ENCODE data around the gene UBB.

UBB gene

GRCh38 chr17:16353317-16354174, 27.3 kb upstream of the UBB start, which contains the start of gene CENPV:
TSS of gene CENPV (minus strand) at chr17:16353469. CDS start at chr17:16353436, 33 bp downstream.
- H3K4me2 ChIP-seq (ENCODE audit: insufficient read depth, low read length), result peak within 1 kb of the TSS; percentile 91
- peak within 1 kb of the TSS; percentile 88 for H3K27ac ChIP-seq (ENCODE audit: low read length)
- peak; percentile 75 for DNase-seq
- H3K27me3 ChIP-seq (ENCODE audit: insufficient read depth, low read length, poor library complexity), result no peaks in the 10 kb centered on the region
- peaks cover 7% of the 10 kb centered on the region; the same call in 1 of the 2 replicates for H4K20me1 ChIP-seq (ENCODE audit: insufficient read depth, low read length)
- H3K9me3 ChIP-seq (ENCODE audit: insufficient read depth, low read length, severe bottlenecking), result no peaks in the 10 kb centered on the region
- peaks cover 32% of the 10 kb centered on the region for H3K4me1 ChIP-seq (ENCODE audit: insufficient read depth, low read length)
- H2AFZ ChIP-seq (ENCODE audit: low read depth, low read length), result peak within 1 kb of the TSS; percentile 91
- peaks cover 19% of the 10 kb centered on the region for H3K36me3 ChIP-seq (ENCODE audit: insufficient read depth, low read length)
- peaks cover 41% of the 10 kb centered on the region for H3K79me2 ChIP-seq (ENCODE audit: insufficient read depth, low read length)
- ATAC-seq (ENCODE audit: insufficient read depth, low read depth), result peak; percentile 69
- peak within 1 kb of the TSS; percentile 90 to 97 for H3K4me3 ChIP-seq (ENCODE audit: low read depth in 1 of 2, low read length in 2 of 2)
- no peak for TF ChIP-seq EZH2 (IDR thresholded peaks at IDR 0.05; ENCODE audit: borderline replicate concordance, low read depth, low read length, severe bottlenecking)
- TF ChIP-seq CTCF (IDR thresholded peaks at IDR 0.05; ENCODE audit: borderline replicate concordance, extremely low read depth, low read length, poor library complexity, severe bottlenecking), result peak; percentile 48
- H3K9ac ChIP-seq (ENCODE audit: low read depth, low read length), result peak within 1 kb of the TSS; percentile 98

GRCh38 chr17:16354585-16354984, 26.3 kb upstream of the UBB start:
- H3K9me3 ChIP-seq (ENCODE audit: insufficient read depth, low read length, severe bottlenecking), result no peaks in the 10 kb centered on the region
- no peak for DNase-seq
- H4K20me1 ChIP-seq (ENCODE audit: insufficient read depth, low read length), result peaks cover 4% of the 10 kb centered on the region; the same call in 1 of the 2 replicates
- H3K36me3 ChIP-seq (ENCODE audit: insufficient read depth, low read length), result peaks cover 8% of the 10 kb centered on the region
- H3K4me3 ChIP-seq (ENCODE audit: low read depth in 1 of 2, low read length in 2 of 2), result no peak overlapping the region
- no peak overlapping the region for H3K9ac ChIP-seq (ENCODE audit: low read depth, low read length)
- peaks cover 38% of the 10 kb centered on the region for H3K79me2 ChIP-seq (ENCODE audit: insufficient read depth, low read length)
- no peaks in the 10 kb centered on the region for H3K27me3 ChIP-seq (ENCODE audit: insufficient read depth, low read length, poor library complexity)
- no peak overlapping the region for H3K4me2 ChIP-seq (ENCODE audit: insufficient read depth, low read length)
- H3K27ac ChIP-seq (ENCODE audit: low read length), result no peak overlapping the region
- no peak for ATAC-seq (ENCODE audit: insufficient read depth, low read depth)
- no peak overlapping the region for H2AFZ ChIP-seq (ENCODE audit: low read depth, low read length)
- H3K4me1 ChIP-seq (ENCODE audit: insufficient read depth, low read length), result peaks cover 32% of the 10 kb centered on the region
- TF ChIP-seq EZH2 (IDR thresholded peaks at IDR 0.05; ENCODE audit: borderline replicate concordance, low read depth, low read length, severe bottlenecking) (no peak), CTCF (IDR thresholded peaks at IDR 0.05; ENCODE audit: borderline replicate concordance, extremely low read depth, low read length, poor library complexity, severe bottlenecking) (no peak)

GRCh38 chr17:16358394-16358793, 22.5 kb upstream of the UBB start:
- DNase-seq (no peak), ATAC-seq (ENCODE audit: insufficient read depth, low read depth) (no peak)
- Histone ChIP-seq H3K27ac (ENCODE audit: low read length) (no peak overlapping the region), H2AFZ (ENCODE audit: low read depth, low read length) (no peak overlapping the region), H3K9ac (ENCODE audit: low read depth, low read length) (no peak overlapping the region), H3K36me3 (ENCODE audit: insufficient read depth, low read length) (no peaks in the 10 kb centered on the region), H3K4me1 (ENCODE audit: insufficient read depth, low read length) (peaks cover 7% of the 10 kb centered on the region), H3K79me2 (ENCODE audit: insufficient read depth, low read length) (0 out of 2 replicates have a peak, but pooled peaks cover 2% of the 10 kb centered on the region), H4K20me1 (ENCODE audit: insufficient read depth, low read length) (no peaks in the 10 kb centered on the region), H3K4me3 (ENCODE audit: low read depth in 1 of 2, low read length in 2 of 2) (no peak overlapping the region), H3K4me2 (ENCODE audit: insufficient read depth, low read length) (no peak overlapping the region), H3K9me3 (ENCODE audit: insufficient read depth, low read length, severe bottlenecking) (no peaks in the 10 kb centered on the region), H3K27me3 (ENCODE audit: insufficient read depth, low read length, poor library complexity) (no peaks in the 10 kb centered on the region)
- no peak for TF ChIP-seq CTCF (IDR thresholded peaks at IDR 0.05; ENCODE audit: borderline replicate concordance, extremely low read depth, low read length, poor library complexity, severe bottlenecking)
- no peak for TF ChIP-seq EZH2 (IDR thresholded peaks at IDR 0.05; ENCODE audit: borderline replicate concordance, low read depth, low read length, severe bottlenecking)
